ENCODE data around the gene PSMA7.

PSMA7 gene

GRCh38 chr20:62171245-62171644, 28.1 kb upstream of the PSMA7 start:
- no peak for DNase-seq (ENCODE audit: low read depth)

- no peak for DNase-seq (ENCODE audit: low read depth)
Measured at GRCh38 chr20:62170536-62170935, 27.3 kb upstream of the PSMA7 start.

DNA sequence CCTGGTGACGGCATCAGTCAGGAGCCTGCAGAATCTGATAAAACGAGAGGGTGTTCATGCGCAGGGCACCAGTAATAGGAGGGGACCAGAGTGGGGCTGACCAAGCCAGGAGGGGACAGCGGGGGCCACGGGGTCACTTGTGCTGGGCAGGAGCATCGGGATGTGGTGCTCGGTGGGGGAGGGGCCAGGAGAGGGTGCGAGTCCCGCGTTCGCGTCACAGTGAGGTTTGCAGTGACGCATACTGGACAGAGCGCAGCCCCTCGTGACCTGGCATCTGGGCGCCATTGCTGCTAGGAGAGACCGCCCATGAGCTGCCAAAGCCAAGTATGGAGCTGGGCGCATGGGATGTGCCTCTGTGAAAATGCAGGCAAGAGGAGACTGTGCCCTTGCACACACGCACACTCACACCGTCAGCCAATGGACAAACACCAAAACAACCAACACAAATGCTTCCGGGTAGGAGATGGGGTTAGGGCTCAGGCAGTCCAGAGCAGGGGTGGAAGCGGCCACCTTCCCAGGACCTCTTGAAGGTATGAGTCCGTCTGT, 25.8 kb upstream of the PSMA7 start:
- no peak for DNase-seq (ENCODE audit: low read depth)

- DNase-seq (ENCODE audit: low read depth) = no peak
Measured at GRCh38 chr20:62168061-62168460, 24.9 kb upstream of the PSMA7 start.

DNA sequence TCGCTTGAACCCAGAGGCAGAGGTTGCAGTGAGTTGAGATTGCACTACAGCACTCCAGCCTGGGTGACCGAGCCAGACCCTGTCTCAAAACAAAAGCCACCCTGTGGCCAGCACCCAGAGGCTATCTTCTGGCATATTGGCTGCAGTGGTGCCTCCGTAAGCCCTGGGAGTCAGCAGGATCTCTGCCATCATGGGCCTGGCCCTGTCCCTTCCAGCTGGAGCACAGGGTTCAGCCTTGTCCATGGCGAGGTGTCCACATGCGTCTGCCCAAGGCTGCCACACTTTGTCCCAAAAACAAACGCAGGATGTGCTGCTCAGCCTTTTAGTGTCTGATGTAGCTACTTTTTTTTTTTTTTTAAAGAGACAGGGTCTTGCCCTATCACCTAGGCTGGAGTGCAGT, 24.3 kb upstream of the PSMA7 start:
- no peak for DNase-seq (ENCODE audit: low read depth)

- no peak for DNase-seq (ENCODE audit: low read depth)
Measured at GRCh38 chr20:62165762-62166399, 22.7 kb upstream of the PSMA7 start.

- no peak for DNase-seq (ENCODE audit: low read depth)
Measured at GRCh38 chr20:62164879-62165761, 21.9 kb upstream of the PSMA7 start.

DNA sequence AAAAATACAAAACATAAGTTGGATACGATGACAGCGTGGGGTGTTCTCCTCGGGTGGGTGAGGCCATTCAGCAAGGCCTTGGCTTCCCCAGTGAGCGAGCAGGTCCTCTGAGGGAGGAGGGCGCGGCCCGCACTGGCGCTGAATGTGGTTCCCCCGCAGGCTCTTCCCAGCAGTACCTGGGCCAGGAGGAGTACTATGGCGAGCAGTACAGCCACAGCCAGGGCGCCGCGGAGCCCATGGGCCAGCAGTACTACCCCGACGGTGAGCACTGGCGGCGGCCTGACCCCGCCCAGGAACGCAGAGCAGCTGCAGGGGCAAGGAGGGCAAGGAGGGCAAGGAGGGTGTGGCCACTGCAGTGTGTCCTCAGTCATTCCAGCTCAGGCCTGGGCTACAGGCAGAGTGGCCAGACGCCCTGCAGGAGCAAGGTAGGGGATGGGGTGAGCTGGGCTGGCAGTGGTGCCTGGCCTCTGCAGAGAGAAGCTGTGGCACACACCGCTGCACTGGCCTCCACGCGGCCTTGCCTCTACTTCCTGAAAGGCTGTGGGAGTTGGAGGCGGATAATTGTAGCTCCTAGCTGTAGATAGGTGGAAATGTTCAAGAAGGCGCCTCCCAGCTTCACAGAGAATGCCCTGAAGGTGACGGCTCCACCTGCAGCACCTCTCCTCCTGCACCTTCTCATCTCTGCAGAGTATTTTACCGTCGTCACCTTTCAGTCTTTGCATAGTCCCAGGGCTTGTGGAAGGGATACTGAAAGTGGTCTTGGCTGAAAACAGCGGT, 21.0 kb upstream of the PSMA7 start:
- DNase-seq (ENCODE audit: low read depth) = no peak

DNA sequence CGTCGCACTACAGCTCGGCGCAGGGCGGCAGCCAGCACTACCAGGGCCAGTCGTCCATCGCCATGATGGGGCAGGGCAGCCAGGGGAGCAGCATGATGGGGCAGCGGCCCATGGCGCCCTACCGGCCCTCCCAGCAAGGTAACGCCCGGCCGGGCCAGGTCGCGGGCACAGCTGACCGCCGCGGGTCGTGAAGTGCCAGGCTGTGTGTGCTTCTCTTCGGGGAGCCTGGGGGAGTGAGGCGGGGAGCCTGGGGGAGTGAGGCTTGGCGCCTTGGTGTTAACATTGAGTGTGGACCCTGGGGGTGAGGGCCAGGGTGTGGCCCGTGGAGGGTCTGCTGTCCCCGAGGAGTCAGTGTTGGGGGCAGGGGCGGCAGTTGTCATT, 20.3 kb upstream of the PSMA7 start:
- no peak for DNase-seq (ENCODE audit: low read depth)

- DNase-seq (ENCODE audit: low read depth) = no peak
Measured at GRCh38 chr20:62162765-62163484, 19.7 kb upstream of the PSMA7 start.

DNA sequence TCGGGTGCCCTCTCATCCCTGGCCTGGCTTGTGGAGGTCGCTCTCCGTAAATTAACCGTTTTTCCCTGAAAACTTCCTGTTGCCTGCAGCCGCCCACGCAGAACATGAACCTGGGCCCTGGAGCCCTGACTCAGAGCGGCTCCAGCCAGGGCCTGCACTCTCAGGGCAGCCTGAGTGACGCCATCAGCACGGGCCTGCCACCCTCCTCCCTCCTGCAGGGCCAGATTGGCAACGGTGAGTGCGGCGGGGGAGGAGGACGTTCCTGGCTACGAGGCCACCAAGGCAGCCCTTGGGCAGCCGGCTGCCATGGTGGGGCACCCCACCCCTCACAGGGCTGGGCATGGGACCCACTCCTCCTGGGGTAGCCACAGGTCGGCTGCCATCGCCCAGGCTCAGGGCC, 18.2 kb upstream of the PSMA7 start:
- peak; percentile 91 for DNase-seq (ENCODE audit: low read depth)

- no peak for DNase-seq (ENCODE audit: low read depth)
Measured at GRCh38 chr20:62160876-62161275, 17.7 kb upstream of the PSMA7 start.

DNA sequence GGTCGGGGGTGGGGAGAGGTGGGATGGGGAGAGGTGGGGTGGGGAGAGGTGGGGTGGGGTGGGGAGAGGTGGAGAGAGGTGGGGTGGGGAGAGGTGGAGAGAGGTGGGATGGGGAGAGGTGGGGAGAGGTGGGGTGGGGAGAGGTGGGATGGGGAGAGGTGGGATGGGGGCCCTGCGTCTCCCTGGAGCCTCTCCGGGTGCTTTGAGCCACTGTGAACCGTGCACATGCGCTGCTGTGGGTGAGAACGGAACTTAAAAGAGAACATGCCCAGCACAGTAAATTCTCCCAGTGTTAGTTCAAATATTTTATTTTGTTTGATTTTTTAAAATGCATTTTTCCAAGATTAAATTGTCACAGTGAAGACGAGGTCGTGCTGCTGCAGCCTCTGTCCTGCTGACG, 17.1 kb upstream of the PSMA7 start:
- DNase-seq (ENCODE audit: low read depth) = no peak

GRCh38 chr20:62159839-62160238, 16.6 kb upstream of the PSMA7 start:
- peak; percentile 16 for DNase-seq (ENCODE audit: low read depth)

GRCh38 chr20:62159052-62159451, 15.9 kb upstream of the PSMA7 start:
- no peak for DNase-seq (ENCODE audit: low read depth)

DNA sequence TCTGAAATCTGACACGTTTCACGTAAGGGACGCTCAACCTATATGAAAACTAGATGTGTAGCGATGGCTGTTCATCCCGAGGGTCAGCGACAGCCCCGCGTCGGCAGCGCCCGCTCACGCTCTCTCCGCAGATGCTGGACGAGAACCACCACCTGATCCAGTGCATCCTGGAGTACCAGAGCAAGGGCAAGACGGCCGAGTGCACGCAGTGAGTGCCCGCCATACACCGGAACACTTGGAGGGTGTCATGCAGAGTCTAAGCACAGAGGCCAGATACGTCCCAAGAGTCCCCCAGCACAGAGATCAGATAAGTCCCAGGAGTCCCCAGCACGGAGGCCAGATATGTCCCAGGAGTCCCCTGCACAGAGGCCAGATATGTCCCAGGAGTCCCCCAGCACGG, 15.3 kb upstream of the PSMA7 start:
- DNase-seq (ENCODE audit: low read depth) = no peak

GRCh38 chr20:62158088-62158400, 14.8 kb upstream of the PSMA7 start:
- DNase-seq (ENCODE audit: low read depth) = no peak

- no peak for DNase-seq (ENCODE audit: low read depth)
Measured at GRCh38 chr20:62157387-62158087, 14.3 kb upstream of the PSMA7 start.

DNA sequence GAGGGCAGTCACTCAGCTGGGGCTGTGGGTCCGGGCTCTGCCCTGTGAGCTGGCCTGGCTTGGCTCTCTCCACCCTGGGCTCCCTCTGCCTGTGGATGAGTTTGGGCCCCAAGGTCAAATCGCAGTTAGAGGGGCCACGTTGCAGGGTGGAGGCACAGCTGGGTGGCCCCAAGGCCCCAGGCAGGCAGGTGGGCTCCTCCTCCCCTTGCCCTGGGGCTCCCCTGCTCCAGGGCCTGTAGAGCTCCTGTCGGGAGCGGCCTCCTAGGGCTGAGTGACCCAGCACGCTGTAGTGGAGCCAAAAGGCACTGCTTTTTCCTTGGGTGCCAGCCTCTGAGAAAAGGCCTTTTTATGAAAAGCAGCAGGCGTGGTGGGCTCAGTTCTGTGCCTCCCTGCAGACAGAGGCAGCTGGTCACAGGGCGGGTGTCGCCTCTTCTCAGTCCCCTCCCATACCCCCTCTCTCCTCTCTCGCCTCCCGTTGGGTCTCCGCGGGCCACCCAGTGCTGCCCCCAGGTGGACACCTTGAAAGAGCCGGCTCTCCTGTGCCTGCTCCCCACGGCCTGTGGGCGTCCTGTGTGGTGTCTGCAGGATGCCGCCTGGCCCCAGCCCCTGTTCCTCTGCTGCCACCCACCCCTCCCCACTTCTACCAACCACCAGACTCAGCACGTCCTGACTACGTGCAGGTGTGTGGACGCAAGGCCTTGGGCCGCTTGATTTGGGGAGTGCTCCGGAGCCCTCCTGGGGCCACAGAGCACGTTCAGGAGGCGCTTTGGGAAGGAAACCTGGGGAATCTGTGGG, 13.6 kb upstream of the PSMA7 start:
- DNase-seq (ENCODE audit: low read depth) = peak; percentile 36

- no peak for DNase-seq (ENCODE audit: low read depth)
Measured at GRCh38 chr20:62156254-62156556, 13.0 kb upstream of the PSMA7 start.

Measured in iris pigment epithelial cell (primary cell).